Measurements from ENCODE around the gene FOXF1. TPM values are rescaled to one million over a fixed set of nuclear protein-coding genes. Genes with fewer than 3 reads are reported as not detected.

FOXF1 gene
- total and polyA plus RNA-seq, 9 of the 15 experiments (the other 6 are each of a cell fraction or from before 2014, with no cell fraction given), result 0.04 TPM; not detected in 8

- TF ChIP-seq L3MBTL2 (IDR thresholded peaks at IDR 0.05) (no peak), POLR2A (conservative IDR thresholded peaks at IDR 0.05) (no peak), CUX1 (CRISPR knock-in tag; IDR thresholded peaks at IDR 0.05) (no peak), NFXL1 (CRISPR knock-in tag; IDR thresholded peaks at IDR 0.05) (no peak)
These were observed 42.8 kb upstream of the FOXF1 start (continued) for GRCh38 chr16:86467490-86467889.

- Histone ChIP-seq H3K4me3 (no peak overlapping the region), H3K27me3 (ENCODE audit: control insufficient read depth in 2 of 2, insufficient read depth in 2 of 2, low read length in 2 of 2) (peaks cover 3 to 37% of the 10 kb centered on the region in 2 experiments; a peak in 3 of 5 replicates), H3K36me3 (ENCODE audit: control insufficient read depth, insufficient read depth, low read length) (no peaks in the 10 kb centered on the region), H2AFZ (ENCODE audit: low read depth, low read length) (no peak overlapping the region), H3K4me1 (replicated peaks in 1 of 2; ENCODE audit: control insufficient read depth in 2 of 2, insufficient read depth in 2 of 2, low read length in 2 of 2) (no peaks in the 10 kb centered on the region), H3K4me2 (ENCODE audit: insufficient read depth, low read length) (no peak overlapping the region), H3K9ac (ENCODE audit: insufficient read depth in 1 of 2, low read depth in 2 of 2, low read length in 2 of 2) (no peak overlapping the region), H4K20me1 (replicated peaks; ENCODE audit: control insufficient read depth, insufficient read depth, low read length) (no peaks in the 10 kb centered on the region; the same call in 1 of the 2 replicates), H3K9me3 (replicated peaks; ENCODE audit: control insufficient read depth, insufficient read depth, low read depth, low read length) (no peaks in the 10 kb centered on the region), H3K27ac (ENCODE audit: extremely low read depth, low read depth, low read length) (no peak overlapping the region), H3K79me2 (ENCODE audit: control insufficient read depth, insufficient read depth, low read length) (no peaks in the 10 kb centered on the region), H3K9me1 (ENCODE audit: control insufficient read depth, insufficient read depth, low read length) (no peaks in the 10 kb centered on the region)
- ATAC-seq (no peak), DNase-seq (ENCODE audit: extremely low read depth in 1 of 4, low spot score in 3 of 4) (no peak), FAIRE-seq (no peak)
- ChIA-PET CTCF (ENCODE audit: low intra/inter-chr PET ratio) (no interaction called here), POLR2A (no interaction called here)
- in situ Hi-C loops (cut with MboI) (no loop called here), intact Hi-C loops (cut with micrococcal nuclease) (no loop called here)
- TF ChIP-seq CHD2 (IDR thresholded peaks at IDR 0.05; ENCODE audit: low read depth, low read length) (no peak), ZFP36 (IDR thresholded peaks at IDR 0.05; ENCODE audit: low read depth, low read length, partially characterized antibody) (no peak), HMG20A (CRISPR knock-in tag; conservative IDR thresholded peaks at IDR 0.05) (no peak), CCAR2 (IDR thresholded peaks at IDR 0.05; ENCODE audit: low read depth, low read length) (no peak), ZNF57 (CRISPR knock-in tag; IDR thresholded peaks at IDR 0.05) (no peak), FOXJ3 (CRISPR knock-in tag; IDR thresholded peaks at IDR 0.05) (no peak), ZNF24 (IDR thresholded peaks at IDR 0.05) (no peak), GATA2 (CRISPR knock-in tag; IDR thresholded peaks at IDR 0.05) (no peak), ETV5 (CRISPR knock-in tag; IDR thresholded peaks at IDR 0.05; ENCODE audit: low read depth) (no peak), PPARD (CRISPR knock-in tag; IDR thresholded peaks at IDR 0.05) (no peak)
- BruUV-seq (replicated peaks), result no TSS peak
- 0% methylated on average over 9 of the region's 9 CpGs for WGBS (ENCODE audit: insufficient coverage, low coverage, missing lambda C conversion rate)
These were observed 39.4 kb upstream of the FOXF1 start for GRCh38 chr16:86470964-86471363.

All from K562 (cell line).